GM19035 (cell line): ENCODE measurements around the gene HPSE2.

ENCODE experiments used
- ATAC-seq: cut with Tn5 transposase; IDR thresholded peaks from one replicate; pipeline ENCODE4 v1.9.1; 2021; ENCODE audit not compliant: unreplicated experiment

Gene HPSE2

GRCh38 chr10:98418665-98419468 lies 816.8 kb downstream of the HPSE2 start:
- ATAC-seq: no peak

- ATAC-seq: no peak
These were observed 817.5 kb downstream of the HPSE2 start for GRCh38 chr10:98417973-98418664.

GRCh38 chr10:98417481-98417959 lies 818.1 kb downstream of the HPSE2 start:
- no peak for ATAC-seq

GRCh38 chr10:98416606-98417388 lies 818.9 kb downstream of the HPSE2 start:
- no peak for ATAC-seq

- no peak for ATAC-seq
These were observed 819.9 kb downstream of the HPSE2 start for GRCh38 chr10:98415731-98416119.

GRCh38 chr10:98414932-98415730 lies 820.5 kb downstream of the HPSE2 start, which contains the start of gene PYROXD2:
Gene PYROXD2, minus strand, starts transcription at chr10:98415182. Its CDS starts 47 bp downstream, at chr10:98415135.
- ATAC-seq: no peak

- no peak for ATAC-seq
These were observed 821.1 kb downstream of the HPSE2 start for GRCh38 chr10:98414578-98414931.

GRCh38 chr10:98411768-98412167 lies 823.9 kb downstream of the HPSE2 start:
- no peak for ATAC-seq

GRCh38 chr10:98411166-98411565 lies 824.5 kb downstream of the HPSE2 start:
- ATAC-seq: no peak

- no peak for ATAC-seq
These were observed 824.9 kb downstream of the HPSE2 start for GRCh38 chr10:98410759-98411158.

GRCh38 chr10:98410135-98410743 lies 825.4 kb downstream of the HPSE2 start:
- no peak for ATAC-seq

- no peak for ATAC-seq
These were observed 826.9 kb downstream of the HPSE2 start for GRCh38 chr10:98408799-98409198.

- no peak for ATAC-seq
These were observed 827.9 kb downstream of the HPSE2 start for GRCh38 chr10:98407744-98408241.
